A673 (cell line): Measurements from ENCODE around the gene TRPM3.

ENCODE experiments used
- EZH2 ChIP-seq: fragments of 200-600 bp; sonication (generic); IDR thresholded peaks from 2 replicates; pipeline ENCODE4 v1.6.1; 2017; ENCODE audit warnings: borderline replicate concordance, low read depth, mild to moderate bottlenecking, mixed read lengths, antibody characterized with exemption, low read length; ENCODE audit not compliant: poor library complexity, severe bottlenecking
- TF ChIP-seq, protein P1 (sequence below): fragments of 300-800, 200-600 bp; sonication (generic); conservative IDR thresholded peaks from 2 replicates; pipeline ENCODE4 v1.5.1; 2017; ENCODE audit warnings: low read depth, mild to moderate bottlenecking, antibody characterized with exemption, low read length, moderate library complexity, mixed read lengths

DNA sequence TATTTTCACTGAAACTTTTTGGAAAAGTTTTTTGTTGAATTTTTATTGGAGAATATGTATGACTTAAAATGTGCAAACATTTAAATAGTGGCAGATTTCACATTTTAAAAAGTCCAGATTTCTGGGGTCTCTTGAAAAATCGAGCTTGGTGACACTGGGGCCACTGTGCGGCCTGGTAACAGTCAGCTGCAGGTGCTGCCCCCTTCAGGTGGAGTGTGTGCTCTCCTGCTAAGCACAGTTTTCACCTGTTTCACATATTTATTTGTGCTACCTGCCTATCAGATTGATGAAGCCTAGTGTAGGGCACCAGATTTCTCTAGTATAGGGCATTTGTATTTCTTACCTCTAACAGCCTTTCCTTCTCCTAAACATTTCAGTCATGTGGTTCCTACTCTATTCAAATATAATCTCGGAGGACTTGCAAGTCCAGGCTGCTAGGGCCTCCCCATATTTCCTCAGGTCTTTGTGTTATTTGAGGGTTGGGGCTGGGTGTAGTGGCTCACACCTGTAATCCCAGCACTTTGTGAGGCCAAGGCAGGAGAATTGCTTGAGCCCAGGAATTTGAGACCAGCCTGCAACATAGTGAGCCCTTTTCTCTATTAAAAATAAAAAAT lies 611.2 kb downstream of the TRPM3 start:
- TF ChIP-seq, protein P1, sequence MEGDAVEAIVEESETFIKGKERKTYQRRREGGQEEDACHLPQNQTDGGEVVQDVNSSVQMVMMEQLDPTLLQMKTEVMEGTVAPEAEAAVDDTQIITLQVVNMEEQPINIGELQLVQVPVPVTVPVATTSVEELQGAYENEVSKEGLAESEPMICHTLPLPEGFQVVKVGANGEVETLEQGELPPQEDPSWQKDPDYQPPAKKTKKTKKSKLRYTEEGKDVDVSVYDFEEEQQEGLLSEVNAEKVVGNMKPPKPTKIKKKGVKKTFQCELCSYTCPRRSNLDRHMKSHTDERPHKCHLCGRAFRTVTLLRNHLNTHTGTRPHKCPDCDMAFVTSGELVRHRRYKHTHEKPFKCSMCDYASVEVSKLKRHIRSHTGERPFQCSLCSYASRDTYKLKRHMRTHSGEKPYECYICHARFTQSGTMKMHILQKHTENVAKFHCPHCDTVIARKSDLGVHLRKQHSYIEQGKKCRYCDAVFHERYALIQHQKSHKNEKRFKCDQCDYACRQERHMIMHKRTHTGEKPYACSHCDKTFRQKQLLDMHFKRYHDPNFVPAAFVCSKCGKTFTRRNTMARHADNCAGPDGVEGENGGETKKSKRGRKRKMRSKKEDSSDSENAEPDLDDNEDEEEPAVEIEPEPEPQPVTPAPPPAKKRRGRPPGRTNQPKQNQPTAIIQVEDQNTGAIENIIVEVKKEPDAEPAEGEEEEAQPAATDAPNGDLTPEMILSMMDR: peak; percentile 73
- no peak for TF ChIP-seq EZH2
